Suprapubic skin (tissue), 3 donors: ENCODE data around the gene MEX3D.

Source experiments
- POLR2A ChIP-seq, 2 donors: fragments of 450-650 bp; IDR thresholded peaks; one replicate each; pipeline ENCODE4 v1.6.1; 2017; ENCODE audit warnings: antibody characterized with exemption in 2 of 2, mild to moderate bottlenecking in 2 of 2, moderate library complexity in 2 of 2
- TF ChIP-seq, protein P1 (sequence below), 2 donors: fragments of 200-600 bp in 1 of 2; fragments of 450-650 bp in 1 of 2; sonication (generic) in 1 of 2; IDR thresholded peaks; one replicate each; pipeline ENCODE4 v1.5.1; 2016 to 2019; ENCODE audit warnings: antibody characterized with exemption in 2 of 2, mild to moderate bottlenecking in 1 of 2, moderate library complexity in 1 of 2

GRCh38 chr19:1613808-1614570, 45.9 kb upstream of the MEX3D start:
- TF ChIP-seq, protein P1, sequence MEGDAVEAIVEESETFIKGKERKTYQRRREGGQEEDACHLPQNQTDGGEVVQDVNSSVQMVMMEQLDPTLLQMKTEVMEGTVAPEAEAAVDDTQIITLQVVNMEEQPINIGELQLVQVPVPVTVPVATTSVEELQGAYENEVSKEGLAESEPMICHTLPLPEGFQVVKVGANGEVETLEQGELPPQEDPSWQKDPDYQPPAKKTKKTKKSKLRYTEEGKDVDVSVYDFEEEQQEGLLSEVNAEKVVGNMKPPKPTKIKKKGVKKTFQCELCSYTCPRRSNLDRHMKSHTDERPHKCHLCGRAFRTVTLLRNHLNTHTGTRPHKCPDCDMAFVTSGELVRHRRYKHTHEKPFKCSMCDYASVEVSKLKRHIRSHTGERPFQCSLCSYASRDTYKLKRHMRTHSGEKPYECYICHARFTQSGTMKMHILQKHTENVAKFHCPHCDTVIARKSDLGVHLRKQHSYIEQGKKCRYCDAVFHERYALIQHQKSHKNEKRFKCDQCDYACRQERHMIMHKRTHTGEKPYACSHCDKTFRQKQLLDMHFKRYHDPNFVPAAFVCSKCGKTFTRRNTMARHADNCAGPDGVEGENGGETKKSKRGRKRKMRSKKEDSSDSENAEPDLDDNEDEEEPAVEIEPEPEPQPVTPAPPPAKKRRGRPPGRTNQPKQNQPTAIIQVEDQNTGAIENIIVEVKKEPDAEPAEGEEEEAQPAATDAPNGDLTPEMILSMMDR (IDR thresholded peaks at IDR 0.05) = no peak
- TF ChIP-seq POLR2A (IDR thresholded peaks at IDR 0.05) = no peak
